Nephron (organoid): ENCODE measurements around the gene PRDM16.

Experiments used
- H3K27ac Mint-ChIP-seq, 3 experiments: 2 replicates each; pipeline ENCODE4 v1.8.0; 2020; ENCODE audit warnings: mixed read lengths in 3 of 3, mild to moderate bottlenecking in 2 of 3, moderate library complexity in 1 of 3
- H3K27me3 Mint-ChIP-seq: 2 replicates; pipeline ENCODE4 v1.8.0; 2021; ENCODE audit warnings: low read depth, mild to moderate bottlenecking, moderate library complexity, mixed read lengths
- H3K36me3 Mint-ChIP-seq: 2 replicates; pipeline ENCODE4 v1.8.0; 2020; ENCODE audit warnings: low read depth, mixed read lengths
- H3K4me1 Mint-ChIP-seq: 2 replicates; pipeline ENCODE4 v1.8.0; 2020; ENCODE audit warnings: mixed read lengths
- H3K4me3 Mint-ChIP-seq, 3 experiments: 2 replicates each; pipeline ENCODE4 v1.8.0; 2020; ENCODE audit warnings: mild to moderate bottlenecking in 3 of 3, mixed read lengths in 3 of 3, moderate library complexity in 2 of 3
- H3K9me3 Mint-ChIP-seq: 2 replicates; pipeline ENCODE4 v1.8.0; 2020; ENCODE audit warnings: mixed read lengths
- CTCF ChIP-seq, 3 experiments: fragments of 200-600 bp; sonication (generic); IDR thresholded peaks; one replicate each; pipeline ENCODE4 v1.5.0; 2021; ENCODE audit warnings: antibody characterized with exemption in 3 of 3; ENCODE audit not compliant: unreplicated experiment in 3 of 3

The PRDM16 gene

GRCh38 chr1:3027611-3028371 lies 41.2 kb upstream of the PRDM16 start:
- no peak for TF ChIP-seq CTCF (IDR thresholded peaks at IDR 0.05; ENCODE audit: unreplicated experiment in 3 of 3)
- Mint-ChIP-seq H3K4me3 (no peak overlapping the region), H3K36me3 (no peaks in the 10 kb centered on the region), H3K27ac (no peak overlapping the region), H3K9me3 (no peaks in the 10 kb centered on the region), H3K4me1 (no peaks in the 10 kb centered on the region), H3K27me3 (peaks cover 36% of the 10 kb centered on the region)

- Mint-ChIP-seq H3K4me1 (no peaks in the 10 kb centered on the region), H3K4me3 (no peak overlapping the region), H3K27ac (no peak overlapping the region), H3K27me3 (peaks cover 37% of the 10 kb centered on the region), H3K36me3 (no peaks in the 10 kb centered on the region), H3K9me3 (no peaks in the 10 kb centered on the region)
- no peak for TF ChIP-seq CTCF (IDR thresholded peaks at IDR 0.05; ENCODE audit: unreplicated experiment in 3 of 3)
These were observed 40.3 kb upstream of the PRDM16 start for GRCh38 chr1:3028531-3029282.

DNA sequence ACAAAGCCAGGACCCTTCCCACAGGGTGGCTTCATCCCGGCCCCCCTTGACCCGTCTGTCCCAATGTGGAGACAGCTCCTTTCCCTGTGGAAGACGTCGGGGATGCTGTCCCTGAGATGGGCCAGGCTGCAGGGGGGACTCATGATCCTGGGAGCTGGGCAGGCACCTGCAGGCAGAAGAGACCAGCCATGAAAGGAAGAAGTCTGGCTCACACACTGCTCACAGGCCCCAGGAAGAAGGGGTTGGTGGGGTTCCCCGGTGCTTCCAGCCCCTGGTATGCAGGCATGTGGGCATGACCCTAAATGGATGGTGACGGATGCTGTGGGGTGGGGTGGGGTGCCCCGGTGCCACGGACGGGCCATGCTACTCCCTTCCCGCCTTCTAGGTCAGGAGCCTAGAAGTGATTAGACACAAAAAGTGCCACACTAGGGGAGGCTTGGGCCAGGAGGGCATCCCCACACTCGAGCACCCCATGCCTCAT lies 39.5 kb upstream of the PRDM16 start:
- peaks cover 32% of the 10 kb centered on the region for H3K27me3 Mint-ChIP-seq
- no peaks in the 10 kb centered on the region for H3K9me3 Mint-ChIP-seq
- TF ChIP-seq CTCF (IDR thresholded peaks at IDR 0.05; ENCODE audit: unreplicated experiment in 3 of 3), result no peak
- no peaks in the 10 kb centered on the region for H3K4me1 Mint-ChIP-seq
- H3K36me3 Mint-ChIP-seq, result no peaks in the 10 kb centered on the region
- no peak overlapping the region for H3K27ac Mint-ChIP-seq
- no peak overlapping the region for H3K4me3 Mint-ChIP-seq

GRCh38 chr1:3029991-3030662 lies 38.9 kb upstream of the PRDM16 start:
- Mint-ChIP-seq H3K4me3 (no peak overlapping the region), H3K36me3 (no peaks in the 10 kb centered on the region), H3K27ac (no peak overlapping the region), H3K27me3 (peaks cover 34% of the 10 kb centered on the region), H3K4me1 (no peaks in the 10 kb centered on the region), H3K9me3 (no peaks in the 10 kb centered on the region)
- TF ChIP-seq CTCF (IDR thresholded peaks at IDR 0.05; ENCODE audit: unreplicated experiment in 3 of 3), result no peak

DNA sequence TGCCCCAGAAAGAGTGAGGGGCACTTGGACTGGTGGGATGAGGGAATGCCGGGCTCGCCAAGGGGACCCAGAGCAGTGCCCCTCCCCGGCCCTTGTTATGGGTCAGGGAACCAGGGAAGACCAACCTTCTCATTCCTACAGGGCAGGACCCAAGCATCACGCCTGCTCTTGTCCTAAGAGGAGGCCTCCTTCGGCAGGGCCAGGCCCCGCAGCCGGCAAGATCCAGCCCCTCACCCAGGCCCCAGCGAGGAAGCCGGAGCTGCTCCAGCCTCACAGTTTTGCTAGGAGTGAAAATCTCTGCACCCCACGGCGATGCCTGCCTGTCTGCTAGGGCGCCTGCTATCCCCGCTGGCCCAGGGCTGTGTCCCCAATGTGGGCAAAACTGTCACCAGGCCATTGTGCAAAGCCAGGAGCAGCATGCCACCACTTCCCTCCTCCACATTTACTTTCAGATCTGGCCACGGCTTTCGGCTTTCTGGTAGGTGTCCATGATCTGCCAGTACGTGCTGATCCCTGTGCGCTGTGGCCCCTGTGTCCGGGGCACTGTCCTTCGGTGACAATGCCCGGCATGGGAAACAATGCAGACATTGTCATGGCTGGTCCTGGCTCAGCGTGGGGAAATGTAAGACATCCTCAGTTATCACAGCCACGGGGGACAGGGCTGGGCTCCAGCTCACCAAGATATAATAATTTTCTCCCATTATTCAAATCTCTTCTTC lies 38.2 kb upstream of the PRDM16 start:
- TF ChIP-seq CTCF (IDR thresholded peaks at IDR 0.05; ENCODE audit: unreplicated experiment in 3 of 3), result no peak
- Mint-ChIP-seq H3K9me3 (no peaks in the 10 kb centered on the region), H3K4me1 (peaks cover 5% of the 10 kb centered on the region), H3K27ac (no peak overlapping the region), H3K4me3 (no peak overlapping the region), H3K36me3 (no peaks in the 10 kb centered on the region), H3K27me3 (peaks cover 41% of the 10 kb centered on the region)
